HepG2 (cell line): ENCODE results near the gene PELI3. TPM values are rescaled to one million over a fixed set of nuclear protein-coding genes. Genes with fewer than 3 reads are reported as not detected.

Experiments
- NR3C1 ChIP-seq: sonication (generic); formaldehyde crosslinking; IDR thresholded peaks from 2 replicates; pipeline ENCODE4 v1.4.0; 2020; ENCODE audit warnings: missing genetic modification reagents
- PCBP1 ChIP-seq: fragments of 200-400 bp; formaldehyde crosslinking; IDR thresholded peaks from 2 replicates; pipeline ENCODE4 v1.6.1; 2017; ENCODE audit warnings: mild to moderate bottlenecking, low read depth, low read length, borderline replicate concordance
- ZMYM3 ChIP-seq: sonication (generic); formaldehyde crosslinking; IDR thresholded peaks from 2 replicates; pipeline ENCODE4 v1.5.1; 2020; ENCODE audit warnings: mild to moderate bottlenecking, missing genetic modification reagents
- ZNF138 ChIP-seq: sonication (generic); formaldehyde crosslinking; IDR thresholded peaks from 2 replicates; pipeline ENCODE4 v1.5.0; 2020; ENCODE audit warnings: mild to moderate bottlenecking, low read depth, missing genetic modification reagents
- ZNF160 ChIP-seq: sonication (generic); formaldehyde crosslinking; IDR thresholded peaks from 2 replicates; pipeline ENCODE4 v1.8.0; 2022; ENCODE audit warnings: mild to moderate bottlenecking, inconsistent platforms, missing genetic modification reagents
- ZNF317 ChIP-seq: sonication (generic); formaldehyde crosslinking; IDR thresholded peaks from 2 replicates; pipeline ENCODE4 v1.5.0; 2020; ENCODE audit warnings: mild to moderate bottlenecking, missing genetic modification reagents
- polyA plus RNA-seq, 8 experiments: library from polyadenylated mRNA; depleted of rRNA in 3 of 8; stranded (reverse) in 7 of 8; unstranded in 1 of 8; fragments of >200 nt; fragmentation: Illumina TruSeq in 4 of 8; extraction: Trizol in 4 of 8; gene quantifications; 2 replicates each; pipeline versions ENCODE4 v1.2.1 to v1.2.3, GENCODE V29; 2011 to 2016; ENCODE audit warnings: low read depth in 4 of 8, missing spikeins in 1 of 8, mixed read lengths in 1 of 8; ENCODE audit not compliant: insufficient read depth in 1 of 8
- total RNA-seq, 5 experiments: library from RNA; depleted of rRNA; stranded (reverse); fragments of >200 nt; fragmentation: Illumina TruSeq; extraction: Trizol; gene quantifications; 2 replicates each; pipeline ENCODE4 v1.2.3, GENCODE V29; 2016; ENCODE audit warnings: low read depth in 1 of 5
- TF ChIP-seq, protein P1 (sequence below): sonication (generic); formaldehyde crosslinking; IDR thresholded peaks from 2 replicates; pipeline ENCODE4 v1.9.0; 2021; ENCODE audit warnings: missing genetic modification reagents, mild to moderate bottlenecking, borderline replicate concordance
- TF ChIP-seq, protein P2 (sequence below): sonication (generic); IDR thresholded peaks from 2 replicates; pipeline ENCODE4 v1.6.1; 2016; ENCODE audit warnings: low read depth, borderline replicate concordance
- TF ChIP-seq, protein P3 (sequence below): sonication (generic); formaldehyde crosslinking; IDR thresholded peaks from 2 replicates; pipeline ENCODE4 v1.4.0; 2020; ENCODE audit warnings: missing genetic modification reagents
- TF ChIP-seq, protein P4 (sequence below): sonication (generic); formaldehyde crosslinking; conservative IDR thresholded peaks from 2 replicates; pipeline ENCODE4 v1.8.0; 2022; ENCODE audit warnings: mild to moderate bottlenecking, moderate library complexity, missing genetic modification reagents

The PELI3 gene
- total and polyA plus RNA-seq, 2 of the 13 experiments (the other 11 are each of a cell fraction or from before 2014, with no cell fraction given) = 2.0 to 4.0 TPM

DNA sequence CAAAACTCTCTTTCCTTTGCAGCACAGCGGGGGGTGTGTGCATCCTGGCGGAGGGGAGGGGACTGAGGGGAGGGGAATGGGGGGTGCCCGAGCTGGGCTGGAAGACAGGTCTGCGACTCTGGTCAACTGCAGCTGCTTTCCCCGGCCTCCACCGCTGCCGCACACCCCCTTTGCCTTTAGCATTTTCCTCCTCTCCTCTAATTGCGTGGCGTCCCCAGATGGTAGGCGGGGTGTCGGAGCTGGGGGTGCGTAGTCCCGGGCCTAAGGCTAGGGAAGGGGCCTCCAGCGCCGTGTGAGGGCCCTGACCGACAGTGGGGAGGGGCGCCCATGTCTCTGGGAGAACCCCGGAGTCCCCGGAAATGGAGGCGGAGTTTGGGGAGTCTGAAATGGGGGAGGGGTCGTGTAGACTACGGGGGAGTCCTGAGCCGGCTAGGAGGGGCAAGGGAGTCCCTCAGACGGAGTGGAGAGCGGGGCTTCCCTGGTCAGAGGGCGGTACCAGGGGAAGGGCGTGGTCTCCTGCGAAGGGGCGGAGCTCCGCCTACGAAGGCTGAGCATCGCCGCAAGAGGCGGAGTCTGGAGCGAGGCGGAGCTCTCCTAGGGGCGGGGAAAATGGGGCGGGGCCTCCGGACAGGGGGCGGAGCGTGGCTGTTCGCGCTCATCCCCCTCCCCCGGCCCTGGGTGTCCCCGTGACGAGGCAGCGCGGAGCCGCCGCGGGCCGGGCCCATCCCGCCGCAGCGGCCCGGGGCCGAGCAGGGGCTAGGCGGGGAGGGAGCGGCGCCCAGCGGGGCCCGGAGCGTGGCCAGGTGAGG is at the start of gene PELI3 (continued):
- TF ChIP-seq, protein P1, sequence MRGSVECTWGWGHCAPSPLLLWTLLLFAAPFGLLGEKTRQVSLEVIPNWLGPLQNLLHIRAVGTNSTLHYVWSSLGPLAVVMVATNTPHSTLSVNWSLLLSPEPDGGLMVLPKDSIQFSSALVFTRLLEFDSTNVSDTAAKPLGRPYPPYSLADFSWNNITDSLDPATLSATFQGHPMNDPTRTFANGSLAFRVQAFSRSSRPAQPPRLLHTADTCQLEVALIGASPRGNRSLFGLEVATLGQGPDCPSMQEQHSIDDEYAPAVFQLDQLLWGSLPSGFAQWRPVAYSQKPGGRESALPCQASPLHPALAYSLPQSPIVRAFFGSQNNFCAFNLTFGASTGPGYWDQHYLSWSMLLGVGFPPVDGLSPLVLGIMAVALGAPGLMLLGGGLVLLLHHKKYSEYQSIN (CRISPR knock-in tag) = no peak
- TF ChIP-seq ZNF317 (CRISPR knock-in tag) (0 out of 2 replicates have a peak, but pooled peaks have one; percentile 44), ZMYM3 (CRISPR knock-in tag) (no peak), ZNF138 (no peak), NR3C1 (no peak), PCBP1 (0 out of 2 replicates have a peak, but pooled peaks have one; percentile 19), ZNF160 (no peak)
- TF ChIP-seq, protein P2, sequence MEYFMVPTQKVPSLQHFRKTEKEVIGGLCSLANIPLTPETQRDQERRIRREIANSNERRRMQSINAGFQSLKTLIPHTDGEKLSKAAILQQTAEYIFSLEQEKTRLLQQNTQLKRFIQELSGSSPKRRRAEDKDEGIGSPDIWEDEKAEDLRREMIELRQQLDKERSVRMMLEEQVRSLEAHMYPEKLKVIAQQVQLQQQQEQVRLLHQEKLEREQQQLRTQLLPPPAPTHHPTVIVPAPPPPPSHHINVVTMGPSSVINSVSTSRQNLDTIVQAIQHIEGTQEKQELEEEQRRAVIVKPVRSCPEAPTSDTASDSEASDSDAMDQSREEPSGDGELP = 0 out of 2 replicates have a peak, but pooled peaks have one; percentile 16
- TF ChIP-seq, protein P3, sequence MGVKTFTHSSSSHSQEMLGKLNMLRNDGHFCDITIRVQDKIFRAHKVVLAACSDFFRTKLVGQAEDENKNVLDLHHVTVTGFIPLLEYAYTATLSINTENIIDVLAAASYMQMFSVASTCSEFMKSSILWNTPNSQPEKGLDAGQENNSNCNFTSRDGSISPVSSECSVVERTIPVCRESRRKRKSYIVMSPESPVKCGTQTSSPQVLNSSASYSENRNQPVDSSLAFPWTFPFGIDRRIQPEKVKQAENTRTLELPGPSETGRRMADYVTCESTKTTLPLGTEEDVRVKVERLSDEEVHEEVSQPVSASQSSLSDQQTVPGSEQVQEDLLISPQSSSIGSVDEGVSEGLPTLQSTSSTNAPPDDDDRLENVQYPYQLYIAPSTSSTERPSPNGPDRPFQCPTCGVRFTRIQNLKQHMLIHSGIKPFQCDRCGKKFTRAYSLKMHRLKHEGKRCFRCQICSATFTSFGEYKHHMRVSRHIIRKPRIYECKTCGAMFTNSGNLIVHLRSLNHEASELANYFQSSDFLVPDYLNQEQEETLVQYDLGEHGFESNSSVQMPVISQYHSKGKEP (CRISPR knock-in tag) = no peak
- TF ChIP-seq, protein P4, sequence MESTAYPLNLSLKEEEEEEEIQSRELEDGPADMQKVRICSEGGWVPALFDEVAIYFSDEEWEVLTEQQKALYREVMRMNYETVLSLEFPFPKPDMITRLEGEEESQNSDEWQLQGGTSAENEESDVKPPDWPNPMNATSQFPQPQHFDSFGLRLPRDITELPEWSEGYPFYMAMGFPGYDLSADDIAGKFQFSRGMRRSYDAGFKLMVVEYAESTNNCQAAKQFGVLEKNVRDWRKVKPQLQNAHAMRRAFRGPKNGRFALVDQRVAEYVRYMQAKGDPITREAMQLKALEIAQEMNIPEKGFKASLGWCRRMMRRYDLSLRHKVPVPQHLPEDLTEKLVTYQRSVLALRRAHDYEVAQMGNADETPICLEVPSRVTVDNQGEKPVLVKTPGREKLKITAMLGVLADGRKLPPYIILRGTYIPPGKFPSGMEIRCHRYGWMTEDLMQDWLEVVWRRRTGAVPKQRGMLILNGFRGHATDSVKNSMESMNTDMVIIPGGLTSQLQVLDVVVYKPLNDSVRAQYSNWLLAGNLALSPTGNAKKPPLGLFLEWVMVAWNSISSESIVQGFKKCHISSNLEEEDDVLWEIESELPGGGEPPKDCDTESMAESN (CRISPR knock-in tag) = no peak
